ENCODE results near the gene ALDH1L1. TPM values are rescaled to one million over a fixed set of nuclear protein-coding genes. Genes with fewer than 3 reads are reported as not detected.

The ALDH1L1 gene
- total RNA-seq (2021) (46.9 and 50.0 TPM in 2 replicates), Bru-seq, nascent RNA (percentile 61 among the genes with signal in this experiment), BruChase-seq, experiment 1, labeled RNA remaining after a 2-hour chase (percentile 63 among the genes with signal in this experiment), BruChase-seq, experiment 2, labeled RNA remaining after a 6-hour chase (percentile 55 among the genes with signal in this experiment)
- long read RNA-seq, transcript ALDH1L1-203 (23 exons, 3,277 nt) = major isoform, 10 of 77 reads
- long read RNA-seq, partial matches to known transcripts = 8 of 77 reads
- long read RNA-seq, other reads (novel, unspliced or antisense) = 58 of 77 reads

GRCh38 chr3:126180477-126181397 lies at the start of gene ALDH1L1:
Gene ALDH1L1, minus strand, starts transcription at chr3:126180586. Its CDS starts 19,607 bp downstream, at chr3:126160979.
- peak; percentile 72 to 90 for DNase-seq
- 0 out of 2 replicates have a peak, but pooled peaks cover 4% of the 10 kb centered on the region for H3K79me2 ChIP-seq (ENCODE audit: low read depth)
- TF ChIP-seq EZH2 (IDR thresholded peaks at IDR 0.05; ENCODE audit: low read depth) = no peak
- TF ChIP-seq CTCF (conservative IDR thresholded peaks at IDR 0.05) = no peak
- no peaks in the 10 kb centered on the region for H3K9me2 ChIP-seq (ENCODE audit: insufficient read depth)
- TSS peak; percentile 54 for BruUV-seq (replicated peaks)
- peaks cover 23% of the 10 kb centered on the region for H3F3A ChIP-seq (ENCODE audit: insufficient read depth, low read depth)
- H3K4me3 ChIP-seq = peak within 1 kb of the TSS; percentile 65
- peak within 1 kb of the TSS; percentile 80 for H3K4me2 ChIP-seq
- H4K20me1 ChIP-seq (ENCODE audit: insufficient read depth) = no peaks in the 10 kb centered on the region
- ChIA-PET POLR2A (ENCODE audit: unreplicated experiment) (interaction anchor here (0.6 to 0.7 kb wide), 4 partner anchors 34 to 293 kb away, joined by 3 to 17 read pairs (median 4); no protein-coding TSS in a partner anchor), CTCF (interaction anchor here (1.4 kb wide), 1 partner anchor 17 kb away, joined by 4 read pairs; no protein-coding TSS in a partner anchor)
- peaks cover 14% of the 10 kb centered on the region; the same call in 1 of the 2 replicates for H3K4me1 ChIP-seq (replicated peaks; ENCODE audit: insufficient read depth)
- peaks cover 3% of the 10 kb centered on the region; the same call in 1 of the 2 replicates for H3K9me3 ChIP-seq (ENCODE audit: insufficient read depth, low read depth)
- no peaks in the 10 kb centered on the region for H3K36me3 ChIP-seq (ENCODE audit: low read depth)
- H3K27me3 ChIP-seq (ENCODE audit: insufficient read depth, low read depth) = no peaks in the 10 kb centered on the region
- H3K27ac ChIP-seq = peak within 1 kb of the TSS; percentile 69
- H2AFZ ChIP-seq = peak within 1 kb of the TSS; percentile 78
- intact Hi-C loops (cut with micrococcal nuclease; ENCODE audit: unreplicated experiment) = loop anchor here (1.0 to 2.0 kb wide), 2 partner anchors 33 to 46 kb away; no protein-coding TSS in a partner anchor

GRCh38 chr3:126226374-126226773 lies 46.0 kb upstream of the ALDH1L1 start:
- H4K20me1 ChIP-seq (ENCODE audit: insufficient read depth) = no peaks in the 10 kb centered on the region
- no TSS peak for BruUV-seq (replicated peaks)
- CTCF ChIA-PET = no interaction called here
- H3K36me3 ChIP-seq (ENCODE audit: low read depth) = no peaks in the 10 kb centered on the region
- no peak for DNase-seq
- intact Hi-C loops (cut with micrococcal nuclease; ENCODE audit: unreplicated experiment) = no loop called here
- H3K9me2 ChIP-seq (ENCODE audit: insufficient read depth) = no peaks in the 10 kb centered on the region
- H3K27me3 ChIP-seq (ENCODE audit: insufficient read depth, low read depth) = no peaks in the 10 kb centered on the region
- no peak overlapping the region for H3K4me2 ChIP-seq
- H3K27ac ChIP-seq = no peak overlapping the region
- H2AFZ ChIP-seq = no peak overlapping the region
- POLR2A ChIA-PET (ENCODE audit: unreplicated experiment) = no interaction called here
- no peaks in the 10 kb centered on the region for H3K4me1 ChIP-seq (replicated peaks; ENCODE audit: insufficient read depth)
- no peak overlapping the region for H3K4me3 ChIP-seq
- TF ChIP-seq EZH2 (IDR thresholded peaks at IDR 0.05; ENCODE audit: low read depth) (no peak), CTCF (conservative IDR thresholded peaks at IDR 0.05) (no peak)
- H3F3A ChIP-seq (ENCODE audit: insufficient read depth, low read depth) = no peaks in the 10 kb centered on the region
- H3K79me2 ChIP-seq (ENCODE audit: low read depth) = no peaks in the 10 kb centered on the region
- H3K9me3 ChIP-seq (ENCODE audit: insufficient read depth, low read depth) = peaks cover 5% of the 10 kb centered on the region; the same call in 1 of the 2 replicates

GRCh38 chr3:126216416-126216815 lies 36.0 kb upstream of the ALDH1L1 start:
- H2AFZ ChIP-seq = no peak overlapping the region
- no peaks in the 10 kb centered on the region for H3K36me3 ChIP-seq (ENCODE audit: low read depth)
- peaks cover 38% of the 10 kb centered on the region for H3K4me1 ChIP-seq (replicated peaks; ENCODE audit: insufficient read depth)
- TF ChIP-seq CTCF (conservative IDR thresholded peaks at IDR 0.05) (no peak), EZH2 (IDR thresholded peaks at IDR 0.05; ENCODE audit: low read depth) (no peak)
- no peaks in the 10 kb centered on the region for H3K27me3 ChIP-seq (ENCODE audit: insufficient read depth, low read depth)
- 0 out of 2 replicates have a peak overlapping the region, but pooled peaks have one; percentile 11 for H3K27ac ChIP-seq
- H3K4me2 ChIP-seq = no peak overlapping the region
- H3F3A ChIP-seq (ENCODE audit: insufficient read depth, low read depth) = peaks cover 19% of the 10 kb centered on the region; the same call in 1 of the 2 replicates
- intact Hi-C loops (cut with micrococcal nuclease; ENCODE audit: unreplicated experiment) = no loop called here
- H3K4me3 ChIP-seq = no peak overlapping the region
- POLR2A ChIA-PET (ENCODE audit: unreplicated experiment) = interaction anchor here (0.6 to 0.8 kb wide), 2 partner anchors 18 to 20 kb away, joined by 5 read pairs; no protein-coding TSS in a partner anchor
- peak; percentile 15 to 77 for DNase-seq
- BruUV-seq (replicated peaks) = no TSS peak
- no peaks in the 10 kb centered on the region for H3K9me2 ChIP-seq (ENCODE audit: insufficient read depth)
- no peaks in the 10 kb centered on the region for H4K20me1 ChIP-seq (ENCODE audit: insufficient read depth)
- H3K79me2 ChIP-seq (ENCODE audit: low read depth) = no peaks in the 10 kb centered on the region
- CTCF ChIA-PET = interaction anchor here (0.6 kb wide), 1 partner anchor 360 kb away, joined by 4 read pairs; no protein-coding TSS in a partner anchor
- H3K9me3 ChIP-seq (ENCODE audit: insufficient read depth, low read depth) = no peaks in the 10 kb centered on the region
